GM19438 (cell line): Measurements from ENCODE around the gene CEP128.
"Not testable (repeated sequence)": the region's sequence is repeated elsewhere in the genome, so short reads cannot be mapped to it uniquely, and the experiment has no call there.

Experiments used
- ATAC-seq: cut with Tn5 transposase; IDR thresholded peaks from one replicate; pipeline ENCODE4 v1.9.1; 2021; ENCODE audit warnings: low read depth; ENCODE audit not compliant: unreplicated experiment

Gene CEP128

GRCh38 chr14:80954687-80955299 is 13.3 kb upstream of the CEP128 start:
- ATAC-seq, result no peak

GRCh38 chr14:80953211-80953610 is 11.7 kb upstream of the CEP128 start:
- ATAC-seq, result not testable (repeated sequence)

- ATAC-seq, result no peak
These were observed 10.0 kb upstream of the CEP128 start for GRCh38 chr14:80951491-80951890.

- no peak for ATAC-seq
These were observed 6.8 kb upstream of the CEP128 start for GRCh38 chr14:80948291-80948690.

GRCh38 chr14:80946797-80947196 is 5.3 kb upstream of the CEP128 start:
- no peak for ATAC-seq

- ATAC-seq, result no peak
These were observed 4.6 kb upstream of the CEP128 start for GRCh38 chr14:80946187-80946586.

GRCh38 chr14:80944861-80945617 is 3.5 kb upstream of the CEP128 start:
- ATAC-seq, result no peak

GRCh38 chr14:80942191-80942600 is 658 bp upstream of the CEP128 start:
- peak; percentile 24 for ATAC-seq

GRCh38 chr14:80940146-80940545 is 1.4 kb downstream of the CEP128 start:
- ATAC-seq, result no peak

GRCh38 chr14:80933686-80934085 is 7.9 kb downstream of the CEP128 start:
- no peak for ATAC-seq

- ATAC-seq, result no peak
These were observed 8.3 kb downstream of the CEP128 start for GRCh38 chr14:80933282-80933681.

- peak; percentile 96 for ATAC-seq
These were observed 10.6 kb downstream of the CEP128 start for GRCh38 chr14:80930836-80931389.

GRCh38 chr14:80930095-80930494 is 11.4 kb downstream of the CEP128 start:
- ATAC-seq, result no peak

- ATAC-seq, result no peak
These were observed 14.2 kb downstream of the CEP128 start for GRCh38 chr14:80927083-80927989.

- no peak for ATAC-seq
These were observed 15.0 kb downstream of the CEP128 start for GRCh38 chr14:80926397-80927082.

- ATAC-seq, result no peak
These were observed 17.0 kb downstream of the CEP128 start for GRCh38 chr14:80924365-80925103.

GRCh38 chr14:80923368-80923767 is 18.2 kb downstream of the CEP128 start:
- ATAC-seq, result no peak

- ATAC-seq, result no peak
These were observed 21.9 kb downstream of the CEP128 start for GRCh38 chr14:80919622-80920021.

- not testable (repeated sequence) for ATAC-seq
These were observed 29.5 kb downstream of the CEP128 start for GRCh38 chr14:80912013-80912412.

GRCh38 chr14:80906946-80907345 is 34.6 kb downstream of the CEP128 start:
- ATAC-seq, result no peak
